GM23338 (cell line): Measurements from ENCODE around the gene PDE6H. TPM values are rescaled to one million over a fixed set of nuclear protein-coding genes. Genes with fewer than 3 reads are reported as not detected.

ENCODE experiments used
- ATAC-seq: fragments of 200-7000 bp; cut with Tn5 transposase; 3 replicates; pipeline ENCODE4 v1.9.1; 2020
- DNase-seq: peaks from one replicate; pipeline ENCODE4 v3.0.0-alpha.2; 2015; ENCODE audit warnings: low spot score
- H2AFZ ChIP-seq: fragments of 200-600 bp; sonication (generic); 2 replicates; pipeline ENCODE4 v1.8.0; 2016; ENCODE audit warnings: antibody characterized with exemption, mild to moderate bottlenecking, moderate library complexity
- H3F3A ChIP-seq: fragments of 200-600 bp; sonication (generic); replicated peaks from 2 replicates; pipeline ENCODE4 v1.8.0; 2017; ENCODE audit warnings: antibody characterized with exemption, mixed run types, low read depth
- H3K27ac ChIP-seq: fragments of 200-600 bp; sonication (generic); 2 replicates; pipeline ENCODE4 v1.6.1; 2016; ENCODE audit warnings: low read depth
- H3K27me3 ChIP-seq: fragments of 200-600 bp; sonication (generic); 2 replicates; pipeline ENCODE4 v1.8.0; 2016; ENCODE audit warnings: mild to moderate bottlenecking, mixed run types, moderate library complexity; ENCODE audit not compliant: insufficient read depth
- H3K36me3 ChIP-seq: fragments of 200-600 bp; sonication (generic); 2 replicates; pipeline ENCODE4 v1.8.0; 2016; ENCODE audit warnings: mild to moderate bottlenecking; ENCODE audit not compliant: insufficient read depth
- H3K4me1 ChIP-seq: fragments of 200-600 bp; sonication (generic); 2 replicates; pipeline ENCODE4 v1.8.0; 2016; ENCODE audit warnings: mild to moderate bottlenecking, moderate library complexity; ENCODE audit not compliant: insufficient read depth
- H3K4me2 ChIP-seq: fragments of 200-600 bp; sonication (generic); 2 replicates; pipeline ENCODE4 v1.7.1; 2017; ENCODE audit warnings: mixed run types
- H3K4me3 ChIP-seq: fragments of 200-600 bp; sonication (generic); 2 replicates; pipeline ENCODE4 v1.6.1; 2016; ENCODE audit warnings: mixed run types
- H3K79me2 ChIP-seq: fragments of 200-600 bp; sonication (generic); replicated peaks from 2 replicates; pipeline ENCODE4 v1.8.0; 2017; ENCODE audit warnings: mild to moderate bottlenecking; ENCODE audit not compliant: insufficient read depth
- H3K9me2 ChIP-seq: fragments of 200-600 bp; sonication (generic); 2 replicates; pipeline ENCODE4 v1.8.0; 2017; ENCODE audit not compliant: insufficient read depth
- H4K20me1 ChIP-seq: fragments of 200-600 bp; sonication (generic); replicated peaks from 2 replicates; pipeline ENCODE4 v1.8.0; 2017; ENCODE audit warnings: mild to moderate bottlenecking; ENCODE audit not compliant: insufficient read depth
- H3K27ac Mint-ChIP-seq: 2 replicates; pipeline ENCODE4 v1.8.0; 2020; ENCODE audit warnings: inconsistent platforms, mild to moderate bottlenecking, moderate library complexity, mixed read lengths
- H3K27me3 Mint-ChIP-seq: 3 replicates; pipeline ENCODE4 v1.8.0; 2022; ENCODE audit warnings: low read depth, mild to moderate bottlenecking, moderate library complexity, mixed read lengths, inconsistent platforms; ENCODE audit not compliant: insufficient read depth, poor library complexity
- H3K36me3 Mint-ChIP-seq: 3 replicates; pipeline ENCODE4 v1.8.0; 2021; ENCODE audit warnings: low read depth, mild to moderate bottlenecking, inconsistent platforms, moderate library complexity, mixed read lengths
- H3K4me1 Mint-ChIP-seq: 3 replicates; pipeline ENCODE4 v1.8.0; 2020; ENCODE audit warnings: mild to moderate bottlenecking, inconsistent platforms, mixed read lengths
- H3K4me3 Mint-ChIP-seq: 3 replicates; pipeline ENCODE4 v1.8.0; 2021; ENCODE audit warnings: moderate library complexity, mild to moderate bottlenecking, inconsistent platforms, mixed read lengths
- H3K9me3 Mint-ChIP-seq: 3 replicates; pipeline ENCODE4 v1.8.0; 2020; ENCODE audit warnings: moderate library complexity, mild to moderate bottlenecking, inconsistent platforms, mixed read lengths
- CREB1 ChIP-seq: fragments of 250-450 bp; sonication (Bioruptor Pico); IDR thresholded peaks from 2 replicates; pipeline ENCODE4 v1.5.0; 2020; ENCODE audit warnings: low read depth, mild to moderate bottlenecking, moderate library complexity
- NANOG ChIP-seq: IDR thresholded peaks from 2 replicates; pipeline ENCODE4 v1.6.1; 2016; ENCODE audit warnings: antibody characterized with exemption, borderline replicate concordance
- polyA plus RNA-seq: library from polyadenylated mRNA; unstranded; fragments of >200 nt; fragmentation: Nextera tagmentation; extraction: Ambion mirVana; gene quantifications from 2 replicates; pipeline ENCODE4 v1.2.1, GENCODE V29; 2016
- total RNA-seq: library from RNA; depleted of rRNA; stranded (reverse); fragments of >200 nt; shearing (Covaris generic); gene quantifications from 2 replicates; pipeline ENCODE4 v1.2.3, GENCODE V29; 2014
- TF ChIP-seq, protein P1 (sequence below): IDR thresholded peaks from 2 replicates; pipeline ENCODE4 v1.6.1; 2016; ENCODE audit warnings: antibody characterized with exemption
- TF ChIP-seq, protein P2 (sequence below): fragments of 250-450 bp; sonication (Bioruptor Pico); IDR thresholded peaks from 2 replicates; pipeline ENCODE4 v1.5.0; 2020; ENCODE audit warnings: mild to moderate bottlenecking, moderate library complexity
- TF ChIP-seq, protein P3 (sequence below), 2 experiments: fragments of 200-600 bp in 1 of 2; sonication (generic) in 1 of 2; conservative IDR thresholded peaks; 2 replicates each; pipeline versions ENCODE4 v1.5.1 to v1.6.1; 2016 to 2017; ENCODE audit warnings: antibody characterized with exemption in 2 of 2, low read depth in 2 of 2, mild to moderate bottlenecking in 2 of 2, moderate library complexity in 1 of 2

Gene PDE6H
- total and polyA plus RNA-seq, 2 experiments from 2014 or later, result not detected

DNA sequence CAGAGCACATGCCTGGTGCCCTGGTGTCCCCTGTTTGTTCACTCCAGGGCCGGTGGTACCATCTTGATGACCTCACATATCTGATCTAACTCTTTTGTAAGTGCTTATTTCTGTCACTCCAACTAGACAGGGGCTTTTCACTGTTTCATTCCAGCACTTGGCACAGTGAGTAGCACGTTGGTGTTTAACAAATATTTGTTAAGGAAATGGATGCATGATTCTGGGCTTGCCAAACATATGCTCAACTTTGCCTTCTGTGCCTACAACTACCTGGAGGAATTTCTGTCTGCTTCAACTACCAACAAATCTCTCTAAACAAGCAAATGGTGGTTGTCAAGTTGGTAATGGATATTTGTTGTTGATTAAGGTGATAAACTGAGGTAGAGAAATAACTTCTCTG lies 31.6 kb downstream of the PDE6H start:
- ATAC-seq (no peak), DNase-seq (no peak)
- Histone ChIP-seq H2AFZ (no peak overlapping the region), H3K9me2 (no peaks in the 10 kb centered on the region), H3K4me2 (no peak overlapping the region), H3K36me3 (no peaks in the 10 kb centered on the region), H3K27ac (no peak overlapping the region), H3K79me2 (no peaks in the 10 kb centered on the region), H3K4me3 (no peak overlapping the region), H3K27me3 (no peaks in the 10 kb centered on the region), H4K20me1 (no peaks in the 10 kb centered on the region), H3F3A (no peaks in the 10 kb centered on the region), H3K4me1 (peaks cover 5% of the 10 kb centered on the region; the same call in 1 of the 2 replicates)
- H3K27ac Mint-ChIP-seq, result no peak overlapping the region
- H3K4me3 Mint-ChIP-seq, result no peak overlapping the region
- no peaks in the 10 kb centered on the region for H3K27me3 Mint-ChIP-seq
- peaks cover 11% of the 10 kb centered on the region; the same call in 2 of the 3 replicates for H3K4me1 Mint-ChIP-seq
- no peaks in the 10 kb centered on the region for H3K9me3 Mint-ChIP-seq
- TF ChIP-seq CREB1 (no peak), NANOG (no peak)
- TF ChIP-seq, protein P1, sequence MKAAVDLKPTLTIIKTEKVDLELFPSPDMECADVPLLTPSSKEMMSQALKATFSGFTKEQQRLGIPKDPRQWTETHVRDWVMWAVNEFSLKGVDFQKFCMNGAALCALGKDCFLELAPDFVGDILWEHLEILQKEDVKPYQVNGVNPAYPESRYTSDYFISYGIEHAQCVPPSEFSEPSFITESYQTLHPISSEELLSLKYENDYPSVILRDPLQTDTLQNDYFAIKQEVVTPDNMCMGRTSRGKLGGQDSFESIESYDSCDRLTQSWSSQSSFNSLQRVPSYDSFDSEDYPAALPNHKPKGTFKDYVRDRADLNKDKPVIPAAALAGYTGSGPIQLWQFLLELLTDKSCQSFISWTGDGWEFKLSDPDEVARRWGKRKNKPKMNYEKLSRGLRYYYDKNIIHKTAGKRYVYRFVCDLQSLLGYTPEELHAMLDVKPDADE, result no peak
- TF ChIP-seq, protein P2, sequence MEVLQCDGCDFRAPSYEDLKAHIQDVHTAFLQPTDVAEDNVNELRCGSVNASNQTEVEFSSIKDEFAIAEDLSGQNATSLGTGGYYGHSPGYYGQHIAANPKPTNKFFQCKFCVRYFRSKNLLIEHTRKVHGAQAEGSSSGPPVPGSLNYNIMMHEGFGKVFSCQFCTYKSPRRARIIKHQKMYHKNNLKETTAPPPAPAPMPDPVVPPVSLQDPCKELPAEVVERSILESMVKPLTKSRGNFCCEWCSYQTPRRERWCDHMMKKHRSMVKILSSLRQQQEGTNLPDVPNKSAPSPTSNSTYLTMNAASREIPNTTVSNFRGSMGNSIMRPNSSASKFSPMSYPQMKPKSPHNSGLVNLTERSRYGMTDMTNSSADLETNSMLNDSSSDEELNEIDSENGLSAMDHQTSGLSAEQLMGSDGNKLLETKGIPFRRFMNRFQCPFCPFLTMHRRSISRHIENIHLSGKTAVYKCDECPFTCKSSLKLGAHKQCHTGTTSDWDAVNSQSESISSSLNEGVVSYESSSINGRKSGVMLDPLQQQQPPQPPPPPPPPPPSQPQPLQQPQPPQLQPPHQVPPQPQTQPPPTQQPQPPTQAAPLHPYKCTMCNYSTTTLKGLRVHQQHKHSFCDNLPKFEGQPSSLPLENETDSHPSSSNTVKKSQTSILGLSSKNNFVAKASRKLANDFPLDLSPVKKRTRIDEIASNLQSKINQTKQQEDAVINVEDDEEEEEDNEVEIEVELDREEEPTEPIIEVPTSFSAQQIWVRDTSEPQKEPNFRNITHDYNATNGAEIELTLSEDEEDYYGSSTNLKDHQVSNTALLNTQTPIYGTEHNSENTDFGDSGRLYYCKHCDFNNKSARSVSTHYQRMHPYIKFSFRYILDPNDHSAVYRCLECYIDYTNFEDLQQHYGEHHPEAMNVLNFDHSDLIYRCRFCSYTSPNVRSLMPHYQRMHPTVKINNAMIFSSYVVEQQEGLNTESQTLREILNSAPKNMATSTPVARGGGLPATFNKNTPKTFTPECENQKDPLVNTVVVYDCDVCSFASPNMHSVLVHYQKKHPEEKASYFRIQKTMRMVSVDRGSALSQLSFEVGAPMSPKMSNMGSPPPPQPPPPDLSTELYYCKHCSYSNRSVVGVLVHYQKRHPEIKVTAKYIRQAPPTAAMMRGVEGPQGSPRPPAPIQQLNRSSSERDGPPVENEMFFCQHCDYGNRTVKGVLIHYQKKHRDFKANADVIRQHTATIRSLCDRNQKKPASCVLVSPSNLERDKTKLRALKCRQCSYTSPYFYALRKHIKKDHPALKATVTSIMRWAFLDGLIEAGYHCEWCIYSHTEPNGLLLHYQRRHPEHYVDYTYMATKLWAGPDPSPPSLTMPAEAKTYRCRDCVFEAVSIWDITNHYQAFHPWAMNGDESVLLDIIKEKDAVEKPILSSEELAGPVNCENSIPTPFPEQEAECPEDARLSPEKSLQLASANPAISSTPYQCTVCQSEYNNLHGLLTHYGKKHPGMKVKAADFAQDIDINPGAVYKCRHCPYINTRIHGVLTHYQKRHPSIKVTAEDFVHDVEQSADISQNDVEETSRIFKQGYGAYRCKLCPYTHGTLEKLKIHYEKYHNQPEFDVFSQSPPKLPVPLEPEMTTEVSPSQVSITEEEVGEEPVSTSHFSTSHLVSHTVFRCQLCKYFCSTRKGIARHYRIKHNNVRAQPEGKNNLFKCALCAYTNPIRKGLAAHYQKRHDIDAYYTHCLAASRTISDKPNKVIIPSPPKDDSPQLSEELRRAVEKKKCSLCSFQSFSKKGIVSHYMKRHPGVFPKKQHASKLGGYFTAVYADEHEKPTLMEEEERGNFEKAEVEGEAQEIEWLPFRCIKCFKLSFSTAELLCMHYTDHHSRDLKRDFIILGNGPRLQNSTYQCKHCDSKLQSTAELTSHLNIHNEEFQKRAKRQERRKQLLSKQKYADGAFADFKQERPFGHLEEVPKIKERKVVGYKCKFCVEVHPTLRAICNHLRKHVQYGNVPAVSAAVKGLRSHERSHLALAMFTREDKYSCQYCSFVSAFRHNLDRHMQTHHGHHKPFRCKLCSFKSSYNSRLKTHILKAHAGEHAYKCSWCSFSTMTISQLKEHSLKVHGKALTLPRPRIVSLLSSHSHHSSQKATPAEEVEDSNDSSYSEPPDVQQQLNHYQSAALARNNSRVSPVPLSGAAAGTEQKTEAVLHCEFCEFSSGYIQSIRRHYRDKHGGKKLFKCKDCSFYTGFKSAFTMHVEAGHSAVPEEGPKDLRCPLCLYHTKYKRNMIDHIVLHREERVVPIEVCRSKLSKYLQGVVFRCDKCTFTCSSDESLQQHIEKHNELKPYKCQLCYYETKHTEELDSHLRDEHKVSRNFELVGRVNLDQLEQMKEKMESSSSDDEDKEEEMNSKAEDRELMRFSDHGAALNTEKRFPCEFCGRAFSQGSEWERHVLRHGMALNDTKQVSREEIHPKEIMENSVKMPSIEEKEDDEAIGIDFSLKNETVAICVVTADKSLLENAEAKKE, result no peak
- TF ChIP-seq, protein P3, sequence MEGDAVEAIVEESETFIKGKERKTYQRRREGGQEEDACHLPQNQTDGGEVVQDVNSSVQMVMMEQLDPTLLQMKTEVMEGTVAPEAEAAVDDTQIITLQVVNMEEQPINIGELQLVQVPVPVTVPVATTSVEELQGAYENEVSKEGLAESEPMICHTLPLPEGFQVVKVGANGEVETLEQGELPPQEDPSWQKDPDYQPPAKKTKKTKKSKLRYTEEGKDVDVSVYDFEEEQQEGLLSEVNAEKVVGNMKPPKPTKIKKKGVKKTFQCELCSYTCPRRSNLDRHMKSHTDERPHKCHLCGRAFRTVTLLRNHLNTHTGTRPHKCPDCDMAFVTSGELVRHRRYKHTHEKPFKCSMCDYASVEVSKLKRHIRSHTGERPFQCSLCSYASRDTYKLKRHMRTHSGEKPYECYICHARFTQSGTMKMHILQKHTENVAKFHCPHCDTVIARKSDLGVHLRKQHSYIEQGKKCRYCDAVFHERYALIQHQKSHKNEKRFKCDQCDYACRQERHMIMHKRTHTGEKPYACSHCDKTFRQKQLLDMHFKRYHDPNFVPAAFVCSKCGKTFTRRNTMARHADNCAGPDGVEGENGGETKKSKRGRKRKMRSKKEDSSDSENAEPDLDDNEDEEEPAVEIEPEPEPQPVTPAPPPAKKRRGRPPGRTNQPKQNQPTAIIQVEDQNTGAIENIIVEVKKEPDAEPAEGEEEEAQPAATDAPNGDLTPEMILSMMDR (conservative IDR thresholded peaks at IDR 0.05; ENCODE audit: low read depth in 2 of 2), result no peak
- no peaks in the 10 kb centered on the region for H3K36me3 Mint-ChIP-seq
